22Rv1 (cell line): Measurements from ENCODE around the gene PLXNA4.

ENCODE experiments used
- ZFX ChIP-seq: fragments of 450-650 bp; IDR thresholded peaks from 2 replicates; pipeline ENCODE4 v1.6.1; 2017; ENCODE audit warnings: antibody characterized with exemption, borderline replicate concordance
- TF ChIP-seq, protein P1 (sequence below): fragments of 450-650 bp; IDR thresholded peaks from 2 replicates; pipeline ENCODE4 v1.5.1; 2017; ENCODE audit warnings: mild to moderate bottlenecking

DNA sequence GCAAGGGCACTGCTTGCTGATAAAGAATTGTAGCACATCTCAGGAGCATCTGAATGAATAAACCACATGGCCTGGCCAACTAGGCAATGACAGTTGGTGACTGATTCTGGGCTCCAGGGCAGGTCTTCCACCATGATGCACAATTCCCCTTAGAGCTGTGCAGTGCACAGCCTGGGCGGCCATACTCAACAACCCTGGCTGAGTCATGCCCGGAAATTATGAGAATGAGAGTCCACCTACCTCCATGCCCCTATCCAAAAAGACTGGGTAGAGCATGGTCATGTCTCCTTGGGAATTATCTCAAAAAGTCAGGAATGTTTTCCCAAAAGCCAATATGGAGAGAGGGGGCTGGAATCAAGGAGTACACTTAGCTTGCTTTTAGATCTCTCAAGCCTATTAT, 425.6 kb downstream of the PLXNA4 start:
- TF ChIP-seq, protein P1, sequence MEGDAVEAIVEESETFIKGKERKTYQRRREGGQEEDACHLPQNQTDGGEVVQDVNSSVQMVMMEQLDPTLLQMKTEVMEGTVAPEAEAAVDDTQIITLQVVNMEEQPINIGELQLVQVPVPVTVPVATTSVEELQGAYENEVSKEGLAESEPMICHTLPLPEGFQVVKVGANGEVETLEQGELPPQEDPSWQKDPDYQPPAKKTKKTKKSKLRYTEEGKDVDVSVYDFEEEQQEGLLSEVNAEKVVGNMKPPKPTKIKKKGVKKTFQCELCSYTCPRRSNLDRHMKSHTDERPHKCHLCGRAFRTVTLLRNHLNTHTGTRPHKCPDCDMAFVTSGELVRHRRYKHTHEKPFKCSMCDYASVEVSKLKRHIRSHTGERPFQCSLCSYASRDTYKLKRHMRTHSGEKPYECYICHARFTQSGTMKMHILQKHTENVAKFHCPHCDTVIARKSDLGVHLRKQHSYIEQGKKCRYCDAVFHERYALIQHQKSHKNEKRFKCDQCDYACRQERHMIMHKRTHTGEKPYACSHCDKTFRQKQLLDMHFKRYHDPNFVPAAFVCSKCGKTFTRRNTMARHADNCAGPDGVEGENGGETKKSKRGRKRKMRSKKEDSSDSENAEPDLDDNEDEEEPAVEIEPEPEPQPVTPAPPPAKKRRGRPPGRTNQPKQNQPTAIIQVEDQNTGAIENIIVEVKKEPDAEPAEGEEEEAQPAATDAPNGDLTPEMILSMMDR = no peak
- TF ChIP-seq ZFX = no peak
